Left lung (tissue), 10 donors: ENCODE data around the gene C10orf120. TPM values are rescaled to one million over a fixed set of nuclear protein-coding genes. Genes with fewer than 3 reads are reported as not detected.

Source experiments
- ATAC-seq: fragments of 200-7000 bp; cut with Tn5 transposase; one replicate; pipeline ENCODE4 v1.9.1; 2020; ENCODE audit warnings: moderate library complexity
- DNase-seq, 4 donors: peaks; one replicate each; pipeline ENCODE4 v3.0.0-alpha.2; 2013 to 2020
- H3K27ac ChIP-seq, 2 donors: fragments of 200-600 bp; sonication (generic) in 1 of 2; one replicate each; pipeline versions ENCODE4 v1.5.0 to v1.8.0; 2020 to 2021
- H3K27me3 ChIP-seq, 2 donors: fragments of 200-600 bp; sonication (generic) in 1 of 2; one replicate each; pipeline versions ENCODE4 v1.5.0 to v1.8.0; 2020 to 2021
- H3K36me3 ChIP-seq, 2 donors: fragments of 200-600 bp; sonication (generic) in 1 of 2; one replicate each; pipeline versions ENCODE4 v1.5.0 to v1.8.0; 2020 to 2021
- H3K4me1 ChIP-seq, 2 donors: fragments of 200-600 bp; one replicate each; pipeline ENCODE4 v1.8.0; 2021
- H3K4me3 ChIP-seq, 2 donors: fragments of 200-600 bp; sonication (generic) in 1 of 2; one replicate each; pipeline versions ENCODE4 v1.5.0 to v1.8.0; 2020 to 2021; ENCODE audit warnings: mild to moderate bottlenecking in 1 of 2
- H3K9me3 ChIP-seq, 2 donors: fragments of 200-600 bp; sonication (generic) in 1 of 2; one replicate each; pipeline versions ENCODE4 v1.5.0 to v1.8.0; 2020 to 2021
- intact Hi-C, 2 donors: fragments of 100-400 bp; cut with DNase I; formaldehyde crosslinking; loops; one replicate each; pipeline versions ENCODE4 v1.11.2 to v1.14.2; 2022
- polyA plus RNA-seq, 6 donors: library from polyadenylated mRNA; unstranded; fragments of 120-200 nt; gene quantifications; one replicate each; pipeline ENCODE4 v1.2.1, GENCODE V29; 2013; ENCODE audit not compliant: insufficient read length in 6 of 6
- total RNA-seq, 2 donors: library from RNA; stranded (reverse); fragmentation: NEBNext Ultra II Directional; extraction: Animal tissue kit (Norgen Biotek cat#: 25700); gene quantifications; one replicate each; pipeline ENCODE4 v1.2.1, GENCODE V29; 2021
- TF ChIP-seq, protein P1 (sequence below), 2 donors: fragments of 200-600 bp; sonication (generic) in 1 of 2; IDR thresholded peaks; one replicate each; pipeline versions ENCODE4 v1.5.0 to v1.8.0; 2021; ENCODE audit warnings: antibody characterized with exemption in 2 of 2
- donor health status: DM: no; HTN: yes; CAD: no.
- donor health status: DM: no; HTN: no; CAD: no.

The C10orf120 gene
- total and polyA plus RNA-seq, 8 donors: not detected

- Histone ChIP-seq H3K27ac (no peak overlapping the region), H3K9me3 (no peaks in the 10 kb centered on the region), H3K4me1 (no peaks in the 10 kb centered on the region), H3K4me3 (no peak overlapping the region), H3K36me3 (no peaks in the 10 kb centered on the region), H3K27me3 (no peaks in the 10 kb centered on the region)
- TF ChIP-seq, protein P1, sequence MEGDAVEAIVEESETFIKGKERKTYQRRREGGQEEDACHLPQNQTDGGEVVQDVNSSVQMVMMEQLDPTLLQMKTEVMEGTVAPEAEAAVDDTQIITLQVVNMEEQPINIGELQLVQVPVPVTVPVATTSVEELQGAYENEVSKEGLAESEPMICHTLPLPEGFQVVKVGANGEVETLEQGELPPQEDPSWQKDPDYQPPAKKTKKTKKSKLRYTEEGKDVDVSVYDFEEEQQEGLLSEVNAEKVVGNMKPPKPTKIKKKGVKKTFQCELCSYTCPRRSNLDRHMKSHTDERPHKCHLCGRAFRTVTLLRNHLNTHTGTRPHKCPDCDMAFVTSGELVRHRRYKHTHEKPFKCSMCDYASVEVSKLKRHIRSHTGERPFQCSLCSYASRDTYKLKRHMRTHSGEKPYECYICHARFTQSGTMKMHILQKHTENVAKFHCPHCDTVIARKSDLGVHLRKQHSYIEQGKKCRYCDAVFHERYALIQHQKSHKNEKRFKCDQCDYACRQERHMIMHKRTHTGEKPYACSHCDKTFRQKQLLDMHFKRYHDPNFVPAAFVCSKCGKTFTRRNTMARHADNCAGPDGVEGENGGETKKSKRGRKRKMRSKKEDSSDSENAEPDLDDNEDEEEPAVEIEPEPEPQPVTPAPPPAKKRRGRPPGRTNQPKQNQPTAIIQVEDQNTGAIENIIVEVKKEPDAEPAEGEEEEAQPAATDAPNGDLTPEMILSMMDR (IDR thresholded peaks at IDR 0.05): no peak
- ATAC-seq (no peak), DNase-seq (no peak)
- intact Hi-C loops: no loop called here
Measured at GRCh38 chr10:122665329-122665860, 34.3 kb downstream of the C10orf120 start.

- Histone ChIP-seq H3K9me3 (no peaks in the 10 kb centered on the region), H3K27ac (no peak overlapping the region), H3K4me1 (no peaks in the 10 kb centered on the region), H3K4me3 (no peak overlapping the region), H3K27me3 (no peaks in the 10 kb centered on the region), H3K36me3 (no peaks in the 10 kb centered on the region)
- TF ChIP-seq, protein P1 (IDR thresholded peaks at IDR 0.05): no peak
- DNase-seq (no peak), ATAC-seq (no peak)
- intact Hi-C loops: no loop called here
Measured at GRCh38 chr10:122664501-122664900, 35.1 kb downstream of the C10orf120 start.

GRCh38 chr10:122663516-122664130 lies 36.0 kb downstream of the C10orf120 start:
- intact Hi-C loops: no loop called here
- ATAC-seq (no peak), DNase-seq (no peak)
- TF ChIP-seq, protein P1 (IDR thresholded peaks at IDR 0.05): no peak
- Histone ChIP-seq H3K4me1 (no peaks in the 10 kb centered on the region), H3K36me3 (no peaks in the 10 kb centered on the region), H3K27ac (no peak overlapping the region), H3K9me3 (no peaks in the 10 kb centered on the region), H3K27me3 (no peaks in the 10 kb centered on the region), H3K4me3 (no peak overlapping the region)

GRCh38 chr10:122662231-122662630 lies 37.4 kb downstream of the C10orf120 start:
- intact Hi-C loops: no loop called here
- Histone ChIP-seq H3K9me3 (no peaks in the 10 kb centered on the region), H3K36me3 (no peaks in the 10 kb centered on the region), H3K27ac (no peak overlapping the region), H3K4me3 (no peak overlapping the region), H3K27me3 (no peaks in the 10 kb centered on the region), H3K4me1 (no peaks in the 10 kb centered on the region)
- TF ChIP-seq, protein P1 (IDR thresholded peaks at IDR 0.05): no peak
- DNase-seq (no peak), ATAC-seq (no peak)

DNA sequence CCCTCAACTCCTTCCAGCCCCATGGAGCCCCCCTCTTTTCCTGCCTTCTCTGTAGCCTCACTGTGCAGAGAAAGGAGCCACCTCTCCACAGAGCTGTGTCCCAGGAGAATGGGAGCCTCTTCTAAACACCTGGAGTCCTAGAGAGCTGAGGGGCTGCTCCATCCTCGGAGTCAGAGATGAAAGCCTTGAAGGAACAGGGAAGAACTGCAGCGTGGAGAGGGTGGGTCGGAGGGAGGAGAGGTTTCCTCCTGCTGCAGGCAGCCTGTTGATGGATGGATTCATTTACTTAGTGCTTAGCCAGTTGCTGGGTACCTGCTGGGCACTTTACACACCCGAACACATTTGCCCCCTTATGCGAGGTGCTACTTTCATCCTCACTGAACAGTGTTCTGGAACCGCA lies 39.0 kb downstream of the C10orf120 start:
- intact Hi-C loops: no loop called here
- no peak overlapping the region for H3K27ac ChIP-seq
- H3K4me3 ChIP-seq: no peak overlapping the region
- no peaks in the 10 kb centered on the region for H3K4me1 ChIP-seq
- ATAC-seq (no peak), DNase-seq (no peak)
- no peaks in the 10 kb centered on the region for H3K9me3 ChIP-seq
- no peaks in the 10 kb centered on the region for H3K27me3 ChIP-seq
- no peaks in the 10 kb centered on the region for H3K36me3 ChIP-seq
- TF ChIP-seq, protein P1 (IDR thresholded peaks at IDR 0.05): no peak
